Dedifferentiated amniotic fluid mesenchymal stem cell (primary cell): ENCODE data around the gene SUSD3.

Source experiments
- DNase-seq: peaks from one replicate; pipeline ENCODE4 v3.0.0-alpha.2; 2016; ENCODE audit errors: extremely low spot score

The SUSD3 gene

DNA sequence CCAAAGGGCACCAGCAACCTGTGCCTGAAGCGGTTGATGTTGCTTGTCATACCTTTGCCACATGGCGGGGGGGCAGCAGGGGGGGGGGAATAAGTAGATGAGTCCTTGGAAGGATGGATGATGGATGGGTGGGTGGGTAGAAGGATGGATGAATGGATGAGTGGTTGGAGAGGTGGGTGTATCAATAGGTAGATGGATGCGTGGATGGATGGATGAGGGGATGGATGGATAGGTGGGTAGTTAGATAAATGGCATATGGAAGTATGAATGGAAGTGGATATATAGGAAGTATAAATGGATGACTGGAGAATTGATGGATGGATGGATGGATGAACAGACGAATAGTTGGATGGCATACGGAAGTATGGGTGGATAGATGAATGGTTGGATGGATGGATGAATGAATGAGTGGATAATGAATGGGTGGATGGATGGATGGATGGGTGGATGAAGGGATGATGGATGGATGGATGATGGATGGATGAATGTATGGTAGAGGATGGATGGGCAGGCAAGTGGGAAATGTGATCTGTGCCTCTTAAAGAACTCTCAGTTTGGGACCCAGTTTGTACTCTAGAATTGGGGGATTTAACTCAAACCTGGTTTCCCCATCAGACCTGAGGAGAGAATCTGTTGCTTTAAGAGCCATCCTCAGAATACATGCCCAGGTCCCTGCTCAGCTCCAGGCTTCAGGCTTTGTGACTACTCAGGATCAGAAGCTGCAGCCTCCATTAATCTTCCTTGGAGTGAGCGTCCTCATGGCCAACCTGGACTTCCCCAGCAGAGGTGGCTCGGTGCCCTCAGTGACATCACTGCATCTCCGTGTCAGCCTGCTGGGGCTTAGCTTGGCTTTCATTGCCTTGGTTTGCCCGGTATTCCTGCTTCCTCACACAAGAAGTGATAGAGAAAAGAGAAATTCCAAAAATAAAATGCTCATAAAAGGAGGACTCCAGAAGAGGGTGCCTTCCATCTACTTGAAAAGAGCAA is 27.6 kb upstream of the SUSD3 start:
- DNase-seq, result no peak

- DNase-seq, result peak; percentile 52
Measured at GRCh38 chr9:93031629-93032430, 26.7 kb upstream of the SUSD3 start.

DNA sequence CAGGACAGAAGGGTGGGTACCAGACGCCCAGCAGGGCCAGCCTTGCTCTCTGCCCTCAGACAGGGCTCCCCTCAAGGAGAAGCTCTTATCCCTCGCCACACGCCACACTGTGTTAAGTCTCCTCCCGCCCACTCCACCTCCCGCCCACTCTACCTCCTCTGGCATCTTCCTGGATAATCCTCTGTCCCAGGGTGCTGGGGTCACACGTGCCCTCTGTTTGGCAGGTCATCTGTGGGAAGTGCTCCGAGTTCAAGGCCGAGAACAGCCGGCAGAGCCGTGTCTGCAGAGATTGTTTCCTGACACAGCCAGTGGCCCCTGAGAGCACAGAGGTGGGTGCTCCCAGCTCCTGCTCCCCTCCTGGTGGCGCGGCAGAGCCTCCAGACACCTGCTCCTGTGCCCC is 26.0 kb upstream of the SUSD3 start:
- no peak for DNase-seq

DNA sequence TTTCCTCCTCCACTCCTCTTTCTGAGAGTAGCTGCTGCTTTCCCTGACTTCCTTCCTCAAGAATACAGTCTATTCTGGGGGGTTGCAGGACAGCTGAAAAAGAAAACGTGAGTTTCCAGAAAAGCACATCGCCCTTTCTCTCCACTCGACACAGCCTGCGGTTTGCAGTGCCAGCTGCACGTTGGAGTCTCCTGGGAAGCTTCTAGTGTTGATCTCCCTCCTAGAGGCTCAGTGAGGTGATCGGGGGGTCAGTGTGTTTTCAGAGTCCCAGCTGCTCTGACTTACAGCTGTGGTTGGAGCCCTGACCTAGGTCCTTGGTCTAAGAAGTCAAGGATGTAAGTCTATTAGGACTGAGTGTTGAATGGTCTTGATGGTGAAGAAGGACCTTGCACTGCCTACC is 25.0 kb upstream of the SUSD3 start:
- no peak for DNase-seq

DNA sequence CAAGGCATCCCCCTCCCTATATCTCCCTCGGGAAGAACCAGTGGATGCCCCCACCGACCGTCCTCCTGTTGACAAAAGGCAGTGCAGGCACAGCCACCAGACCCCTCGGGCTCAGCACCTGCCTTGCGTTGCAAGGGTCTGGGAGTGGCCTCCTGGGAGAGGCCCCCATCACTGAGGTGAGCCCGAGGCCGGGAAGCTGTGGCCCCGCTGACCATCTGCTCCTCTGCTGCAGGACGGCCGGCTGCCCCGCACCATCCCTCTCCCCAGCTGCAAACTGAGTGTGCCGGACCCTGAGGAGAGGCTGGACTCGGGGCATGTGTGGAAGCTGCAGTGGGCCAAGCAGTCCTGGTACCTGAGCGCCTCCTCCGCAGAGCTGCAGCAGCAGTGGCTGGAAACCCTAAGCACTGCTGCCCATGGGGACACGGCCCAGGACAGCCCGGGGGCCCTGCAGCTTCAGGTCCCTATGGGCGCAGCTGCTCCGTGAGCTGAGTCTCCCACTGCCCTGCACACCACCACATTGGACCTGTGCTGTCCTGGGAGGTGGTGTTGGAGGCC is 23.3 kb upstream of the SUSD3 start:
- DNase-seq, result no peak

DNA sequence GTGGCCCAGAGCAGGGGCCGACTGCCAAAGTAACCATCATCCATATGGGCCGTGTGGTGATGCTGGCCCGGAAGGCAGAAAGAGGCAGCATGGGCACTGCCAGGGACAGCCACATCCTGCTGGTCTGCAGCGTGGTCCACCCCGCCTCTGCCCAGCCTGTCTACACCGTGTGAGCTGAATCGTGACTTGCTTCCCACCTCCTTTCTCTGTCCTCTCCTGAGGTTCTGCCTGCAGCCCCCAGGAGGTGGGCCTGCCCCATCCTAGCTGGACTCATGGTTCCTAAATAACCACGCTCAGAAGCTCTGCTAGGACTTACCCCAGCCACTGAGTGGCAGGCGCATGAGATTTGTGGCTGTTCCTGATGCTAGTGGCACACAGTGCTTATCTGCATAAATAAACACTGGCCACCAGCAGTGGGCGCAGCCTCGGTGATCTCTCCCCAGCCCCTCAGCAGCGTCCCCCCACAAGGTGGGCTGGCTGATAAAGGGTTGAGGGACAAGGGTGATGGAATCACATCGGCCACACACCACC is 22.6 kb upstream of the SUSD3 start:
- no peak for DNase-seq

DNA sequence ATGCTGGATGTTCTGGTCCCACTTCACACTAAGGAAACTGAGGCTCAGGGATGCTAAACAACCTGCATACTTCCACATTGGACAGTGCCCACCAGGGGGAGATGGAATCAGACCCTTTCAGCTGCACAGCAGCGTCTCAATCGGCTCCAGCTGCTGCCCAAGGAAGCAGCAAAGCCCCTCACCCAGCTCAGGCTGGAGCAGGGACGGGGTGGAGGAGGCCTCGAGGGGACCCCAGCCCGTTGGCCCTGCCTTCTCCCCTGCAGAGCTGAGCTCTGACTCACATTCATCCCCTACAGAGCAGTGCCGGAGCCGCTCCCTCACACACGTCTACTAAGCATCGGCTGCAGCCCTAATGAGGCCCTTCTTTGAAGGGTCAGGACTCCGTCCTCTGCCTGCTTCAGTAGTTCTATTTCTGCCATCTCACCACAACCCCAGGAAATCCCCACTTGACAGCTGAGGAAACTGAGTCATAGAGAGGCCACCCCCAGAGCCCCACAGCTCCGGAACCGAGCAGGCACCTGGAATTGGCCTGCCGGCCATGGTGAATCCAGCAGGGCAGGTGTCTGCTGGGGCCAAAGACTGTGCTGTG is 21.5 kb upstream of the SUSD3 start:
- DNase-seq, result no peak

- DNase-seq, result no peak
Measured at GRCh38 chr9:93037476-93037971, 21.0 kb upstream of the SUSD3 start.

- DNase-seq, result no peak
Measured at GRCh38 chr9:93038918-93039317, 19.6 kb upstream of the SUSD3 start.

DNA sequence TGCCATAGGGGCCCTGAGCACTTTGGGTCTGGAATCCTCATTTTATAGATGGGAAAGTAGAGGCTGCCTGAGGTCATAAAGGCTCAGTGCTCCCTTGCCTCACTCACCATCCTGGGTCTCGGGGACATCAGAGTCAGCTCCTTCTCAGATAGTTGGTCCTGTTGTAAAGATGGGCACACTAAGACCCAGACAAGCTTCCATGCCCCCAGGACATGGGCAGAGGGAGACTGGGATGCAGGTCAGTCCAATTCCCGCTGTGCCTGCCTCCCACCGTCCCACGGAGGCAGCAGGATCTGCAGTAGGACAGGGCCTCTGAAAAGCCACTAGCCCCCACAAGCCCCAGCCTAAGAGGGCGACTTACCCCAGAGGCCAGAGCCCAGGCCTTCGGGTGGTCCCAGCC is 19.0 kb upstream of the SUSD3 start:
- no peak for DNase-seq

DNA sequence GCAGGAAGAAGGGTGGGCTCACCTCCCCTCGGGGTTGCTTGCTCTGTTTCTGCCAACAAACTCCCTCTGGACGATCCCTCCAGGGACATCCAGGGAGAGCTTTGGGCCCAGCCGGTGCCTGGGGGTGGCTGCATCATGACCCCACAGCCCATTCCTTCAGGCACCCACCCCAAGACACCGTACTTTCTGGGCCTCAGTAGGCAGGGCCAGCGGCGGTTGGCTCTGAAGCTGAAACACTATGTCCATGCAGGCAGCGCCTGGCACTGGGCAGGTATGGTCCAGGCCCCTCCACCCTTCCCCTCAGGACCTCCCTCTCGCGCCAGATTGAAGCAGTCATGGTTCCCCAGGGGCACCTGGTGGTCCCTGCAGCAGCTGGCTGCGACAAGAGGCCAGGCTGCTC is 18.5 kb upstream of the SUSD3 start:
- DNase-seq, result no peak

GRCh38 chr9:93040409-93040808 is 18.1 kb upstream of the SUSD3 start:
- DNase-seq, result no peak

- DNase-seq, result no peak
Measured at GRCh38 chr9:93041108-93041802, 17.2 kb upstream of the SUSD3 start.

GRCh38 chr9:93043122-93043521 is 15.4 kb upstream of the SUSD3 start:
- no peak for DNase-seq

- DNase-seq, result no peak
Measured at GRCh38 chr9:93045521-93045920, 13.0 kb upstream of the SUSD3 start.

DNA sequence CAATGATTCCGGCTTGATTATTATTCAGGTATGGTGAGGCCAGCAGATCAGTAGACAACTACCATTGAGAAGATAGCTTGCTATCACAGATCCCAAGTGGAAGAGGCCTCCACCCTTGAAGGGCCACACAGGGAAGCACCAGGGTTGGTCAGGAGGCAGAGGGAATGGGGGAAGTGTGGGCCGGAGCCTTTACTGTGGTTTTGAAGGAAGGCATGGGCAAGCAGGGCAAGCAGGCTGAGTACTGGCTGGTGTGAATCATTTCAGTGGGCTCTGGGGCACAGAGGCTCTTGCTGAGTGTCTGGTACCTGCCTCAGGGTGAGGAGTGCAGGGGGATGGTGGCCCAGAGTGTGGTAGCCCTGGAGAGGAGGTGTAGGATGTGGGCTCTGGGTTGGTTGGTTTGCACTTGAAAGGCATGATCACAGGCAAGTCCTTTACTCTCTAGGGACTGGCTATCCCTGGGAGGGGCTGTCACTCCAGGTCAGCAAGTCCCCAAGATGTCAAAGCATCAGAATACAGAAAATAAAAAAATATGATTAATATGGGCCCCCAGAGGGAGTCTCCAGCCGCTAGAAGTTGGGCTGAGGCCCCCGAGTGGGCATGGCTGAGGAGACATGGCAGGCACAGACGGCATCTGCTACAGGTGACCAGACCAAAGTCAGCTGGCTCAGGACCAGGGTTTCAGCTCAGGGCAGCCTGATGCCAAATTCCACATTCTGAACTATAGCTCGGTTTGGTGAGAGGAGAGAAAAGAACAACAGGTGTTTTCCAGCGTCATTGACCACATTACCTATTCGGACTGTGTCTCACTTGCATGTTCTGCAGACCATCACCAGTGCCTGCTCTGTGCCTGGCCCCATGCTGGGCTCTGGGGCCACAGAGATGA is 9.7 kb upstream of the SUSD3 start:
- DNase-seq, result no peak

- no peak for DNase-seq
Measured at GRCh38 chr9:93049491-93049890, 9.0 kb upstream of the SUSD3 start.

DNA sequence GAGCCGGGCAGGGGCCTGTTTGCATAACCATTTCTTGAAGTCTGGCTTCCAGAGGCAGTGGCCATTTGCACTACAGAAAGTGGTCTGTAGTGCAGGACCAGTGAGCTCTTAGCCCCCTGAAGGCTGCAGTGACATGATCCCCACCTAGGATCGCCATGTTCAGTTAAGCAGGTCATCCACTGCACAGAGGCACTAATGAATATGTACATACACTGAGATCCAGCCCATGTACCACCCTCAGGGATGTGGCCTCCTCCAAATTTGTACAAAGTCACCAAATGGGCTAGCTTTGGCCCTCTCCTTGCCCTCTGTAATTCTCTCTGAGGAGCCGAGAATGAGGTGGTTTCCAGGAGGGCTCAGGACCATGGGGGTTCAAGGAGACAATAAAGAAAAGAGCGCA is 8.3 kb upstream of the SUSD3 start:
- no peak for DNase-seq

DNA sequence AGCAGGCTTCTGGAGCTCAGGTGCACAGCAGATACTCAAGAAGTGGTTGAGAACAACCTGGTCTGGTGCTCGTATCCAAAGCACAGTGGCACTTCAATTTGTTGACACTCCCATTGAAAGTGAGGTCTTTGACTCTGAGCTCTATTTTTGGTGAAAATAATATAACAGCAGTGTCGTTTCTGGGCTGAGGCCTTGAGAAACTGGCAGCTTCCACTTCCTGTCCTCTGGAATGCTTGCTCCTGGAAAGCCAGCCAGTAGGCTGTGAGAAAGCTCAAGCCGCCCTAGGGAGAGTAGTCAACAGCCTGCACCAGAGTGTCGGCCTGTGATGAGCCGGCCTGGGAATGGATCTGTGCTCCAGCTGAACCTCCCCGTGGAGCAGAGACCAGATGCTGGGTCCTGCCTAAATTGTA is 6.8 kb upstream of the SUSD3 start:
- no peak for DNase-seq
